H9 (cell line): ENCODE measurements around the gene DPYD. TPM values are rescaled to one million over a fixed set of nuclear protein-coding genes. Genes with fewer than 3 reads are reported as not detected.

Source experiments
- DNase-seq: peaks from one replicate; pipeline ENCODE4 v3.0.0-alpha.2; 2017
- H2AFZ ChIP-seq: one replicate; pipeline ENCODE4 v1.6.1; 2013; ENCODE audit warnings: mild to moderate bottlenecking, low read length, control low read depth, moderate library complexity
- H2AK5ac ChIP-seq: 2 replicates; pipeline ENCODE4 v1.6.1; 2013; ENCODE audit warnings: low read length, control low read depth, mixed read lengths; ENCODE audit not compliant: insufficient read length
- H2BK120ac ChIP-seq: one replicate; pipeline ENCODE4 v1.6.1; 2013; ENCODE audit warnings: low read depth, mild to moderate bottlenecking, low read length, control low read depth, inconsistent platforms; ENCODE audit not compliant: poor library complexity, severe bottlenecking
- H2BK12ac ChIP-seq: 2 replicates; pipeline ENCODE4 v1.6.1; 2013; ENCODE audit warnings: low read length, control low read depth, mixed read lengths, low read depth; ENCODE audit not compliant: insufficient read length
- H2BK15ac ChIP-seq: 2 replicates; pipeline ENCODE4 v1.6.1; 2013; ENCODE audit warnings: low read depth, low read length, control low read depth
- H2BK20ac ChIP-seq: one replicate; pipeline ENCODE4 v1.6.1; 2013; ENCODE audit warnings: low read depth, mild to moderate bottlenecking, low read length, control low read depth, inconsistent platforms; ENCODE audit not compliant: poor library complexity, severe bottlenecking
- H2BK5ac ChIP-seq: 2 replicates; pipeline ENCODE4 v1.6.1; 2013; ENCODE audit warnings: low read length, control low read depth, mixed read lengths; ENCODE audit not compliant: insufficient read length
- H3K14ac ChIP-seq: 2 replicates; pipeline ENCODE4 v1.6.1; 2013; ENCODE audit warnings: low read length, control low read depth; ENCODE audit not compliant: insufficient read depth
- H3K18ac ChIP-seq: 2 replicates; pipeline ENCODE4 v1.6.1; 2013; ENCODE audit warnings: low read depth, mild to moderate bottlenecking, mixed read lengths, low read length, control low read depth; ENCODE audit not compliant: insufficient read length
- H3K23ac ChIP-seq: 2 replicates; pipeline ENCODE4 v1.6.1; 2013; ENCODE audit warnings: low read length, control low read depth, mixed read lengths, low read depth; ENCODE audit not compliant: insufficient read length
- H3K23me2 ChIP-seq: 2 replicates; pipeline ENCODE4 v1.6.1; 2013; ENCODE audit warnings: low read depth, mild to moderate bottlenecking, mixed read lengths, low read length, control low read depth; ENCODE audit not compliant: insufficient read length, poor library complexity, severe bottlenecking
- H3K27ac ChIP-seq: 2 replicates; pipeline ENCODE4 v1.5.1; 2013; ENCODE audit warnings: low read length, control low read depth, mixed read lengths, low read depth; ENCODE audit not compliant: insufficient read length
- H3K27me3 ChIP-seq: 2 replicates; pipeline ENCODE4 v1.6.1; 2013; ENCODE audit warnings: low read length, control low read depth, inconsistent platforms; ENCODE audit not compliant: insufficient read depth
- H3K4ac ChIP-seq: 2 replicates; pipeline ENCODE4 v1.6.1; 2013; ENCODE audit warnings: low read depth, mild to moderate bottlenecking, control low read depth, inconsistent platforms, low read length, moderate library complexity
- H3K4me1 ChIP-seq: 2 replicates; pipeline ENCODE4 v1.6.1; 2013; ENCODE audit warnings: low read length, control low read depth, inconsistent platforms; ENCODE audit not compliant: insufficient read depth
- H3K4me2 ChIP-seq: 2 replicates; pipeline ENCODE4 v1.6.1; 2013; ENCODE audit warnings: low read length, control low read depth, mixed read lengths; ENCODE audit not compliant: insufficient read length, insufficient read depth
- H3K56ac ChIP-seq: 2 replicates; pipeline ENCODE4 v1.6.1; 2013; ENCODE audit warnings: low read depth, mild to moderate bottlenecking, mixed read lengths, low read length, control low read depth; ENCODE audit not compliant: insufficient read length
- H3K79me1 ChIP-seq: 2 replicates; pipeline ENCODE4 v1.6.1; 2013; ENCODE audit warnings: low read depth, mild to moderate bottlenecking, moderate library complexity, low read length, control low read depth, inconsistent platforms; ENCODE audit not compliant: insufficient read depth, poor library complexity, severe bottlenecking
- H3K79me2 ChIP-seq: 2 replicates; pipeline ENCODE4 v1.6.1; 2013; ENCODE audit warnings: low read length, control low read depth, inconsistent platforms; ENCODE audit not compliant: insufficient read depth
- H3K9ac ChIP-seq: 2 replicates; pipeline ENCODE4 v1.6.1; 2013; ENCODE audit warnings: low read length, control low read depth, mixed read lengths; ENCODE audit not compliant: insufficient read length; ENCODE audit errors: extremely low read depth
- H3K9me3 ChIP-seq: one replicate; pipeline ENCODE4 v1.6.1; 2013; ENCODE audit warnings: low read depth, low read length, inconsistent platforms; ENCODE audit not compliant: control insufficient read depth
- H3T11ph ChIP-seq: one replicate; pipeline ENCODE4 v1.6.1; 2013; ENCODE audit warnings: mild to moderate bottlenecking, low read length, control low read depth, inconsistent platforms
- H4K20me1 ChIP-seq: one replicate; pipeline ENCODE4 v1.6.1; 2013; ENCODE audit not compliant: control insufficient read depth, insufficient read length, insufficient read depth
- H4K5ac ChIP-seq: 2 replicates; pipeline ENCODE4 v1.6.1; 2013; ENCODE audit warnings: low read depth, mild to moderate bottlenecking, mixed read lengths, low read length, control low read depth; ENCODE audit not compliant: insufficient read length
- H4K8ac ChIP-seq: replicated peaks from 2 replicates; pipeline ENCODE4 v1.6.1; 2013; ENCODE audit warnings: low read length, control low read depth, mixed read lengths, low read depth; ENCODE audit not compliant: insufficient read length
- H4K91ac ChIP-seq: 2 replicates; pipeline ENCODE4 v1.6.1; 2013; ENCODE audit warnings: low read depth, mild to moderate bottlenecking, moderate library complexity, mixed read lengths, low read length, control low read depth; ENCODE audit not compliant: insufficient read length
- H3K27ac Mint-ChIP-seq, 3 experiments: 2 replicates in 2 of 3; 3 replicates in 1 of 3; pipeline ENCODE4 v1.8.0; 2020 to 2021; ENCODE audit warnings: mixed read lengths in 3 of 3, mild to moderate bottlenecking in 1 of 3, moderate library complexity in 1 of 3
- H3K27me3 Mint-ChIP-seq: 2 replicates; pipeline ENCODE4 v1.8.0; 2021; ENCODE audit warnings: low read depth, mild to moderate bottlenecking, moderate library complexity, mixed read lengths
- H3K36me3 Mint-ChIP-seq, 3 experiments: 2 replicates in 2 of 3; 3 replicates in 1 of 3; pipeline ENCODE4 v1.8.0; 2020 to 2021; ENCODE audit warnings: low read depth in 3 of 3, mixed read lengths in 3 of 3; ENCODE audit not compliant: insufficient read depth in 1 of 3
- H3K4me1 Mint-ChIP-seq, 2 experiments: 2 replicates each; pipeline ENCODE4 v1.8.0; 2020; ENCODE audit warnings: mixed read lengths in 2 of 2
- H3K4me3 Mint-ChIP-seq, 2 experiments: 2 replicates in 1 of 2; 3 replicates in 1 of 2; pipeline ENCODE4 v1.8.0; 2020 to 2021; ENCODE audit warnings: mild to moderate bottlenecking in 2 of 2, mixed read lengths in 2 of 2, moderate library complexity in 1 of 2
- H3K9me3 Mint-ChIP-seq, 2 experiments: 2 replicates in 1 of 2; 3 replicates in 1 of 2; pipeline ENCODE4 v1.8.0; 2020; ENCODE audit warnings: mild to moderate bottlenecking in 2 of 2, mixed read lengths in 2 of 2, moderate library complexity in 1 of 2
- CTCF ChIP-seq: fragments of 200-600 bp; sonication (generic); conservative IDR thresholded peaks from 3 replicates; pipeline ENCODE4 v1.8.0; 2021; ENCODE audit warnings: antibody characterized with exemption, mild to moderate bottlenecking
- WGBS: extraction: QIAGEN DNeasy Blood & Tissue Kit; methylation state at CpG from one replicate; pipeline ENCODE4 v1.1.7; 2013; ENCODE audit warnings: missing lambda C conversion rate, low lambda C conversion rate, mixed read lengths; ENCODE audit not compliant: insufficient read length; ENCODE audit errors: extremely low coverage; 5-methylcytosine and 5-hydroxymethylcytosine counted together
- total RNA-seq: library from RNA; stranded (reverse); gene quantifications from 2 replicates; pipeline ENCODE4 v1.2.1, GENCODE V29; 2021

Gene DPYD
- total RNA-seq, 1 experiment from 2014 or later: 0.37 TPM

GRCh38 chr1:97174039-97174704, 746.7 kb downstream of the DPYD start:
- H2AFZ ChIP-seq: no peak overlapping the region
- WGBS: no CpG with 5 or more reads among the region's 4 CpGs

More at GRCh38 chr1:97174039-97174704, 746.7 kb downstream of the DPYD start:
- Histone ChIP-seq H3K4ac (no peak overlapping the region), H3K23ac (no peak overlapping the region), H2BK20ac (no peak overlapping the region), H2BK120ac (no peak overlapping the region), H3K9me3 (no peaks in the 10 kb centered on the region), H3K27me3 (no peaks in the 10 kb centered on the region), H3K79me2 (no peaks in the 10 kb centered on the region), H2BK12ac (no peak overlapping the region), H3K23me2 (no peaks in the 10 kb centered on the region), H2BK15ac (no peak overlapping the region), H3K27ac (no peak overlapping the region), H3K79me1 (no peaks in the 10 kb centered on the region), H3T11ph (no peak overlapping the region), H3K4me1 (no peaks in the 10 kb centered on the region), H4K20me1 (no peaks in the 10 kb centered on the region), H3K18ac (no peak overlapping the region), H2BK5ac (no peak overlapping the region), H3K9ac (no peak overlapping the region), H2AK5ac (no peak overlapping the region), H3K14ac (no peak overlapping the region), H3K4me2 (no peak overlapping the region), H4K91ac (no peak overlapping the region), H4K5ac (no peak overlapping the region), H4K8ac (no peak overlapping the region), H3K56ac (no peak overlapping the region)
- no peak overlapping the region for H3K4me3 Mint-ChIP-seq
- H3K36me3 Mint-ChIP-seq: no peaks in the 10 kb centered on the region
- no peak overlapping the region for H3K27ac Mint-ChIP-seq
- TF ChIP-seq CTCF: no peak
- no peaks in the 10 kb centered on the region for H3K4me1 Mint-ChIP-seq
- no peak for DNase-seq
- no peaks in the 10 kb centered on the region for H3K9me3 Mint-ChIP-seq
- no peaks in the 10 kb centered on the region for H3K27me3 Mint-ChIP-seq
